Esophagus squamous epithelium (tissue), 4 donors: ENCODE data around the gene UBE2D1.

Source experiments
- CTCF ChIP-seq, 6 experiments: fragments of 450-650 bp in 4 of 6; fragments of 200-600 bp in 2 of 6; sonication (generic) in 2 of 6; IDR thresholded peaks; one replicate each; pipeline ENCODE4 v1.5.1; 2016 to 2019; ENCODE audit warnings: antibody characterized with exemption in 6 of 6, mild to moderate bottlenecking in 4 of 6, moderate library complexity in 4 of 6
- POLR2A ChIP-seq, 4 donors: fragments of 450-650 bp; IDR thresholded peaks; one replicate each; pipeline ENCODE4 v1.6.1; 2017; ENCODE audit warnings: antibody characterized with exemption in 4 of 4, mild to moderate bottlenecking in 4 of 4, moderate library complexity in 3 of 4

- no peak for TF ChIP-seq CTCF (IDR thresholded peaks at IDR 0.05)
- no peak for TF ChIP-seq POLR2A (IDR thresholded peaks at IDR 0.05)
Measured at GRCh38 chr10:58361353-58361752, 26.5 kb downstream of the UBE2D1 start.
